Measurements from ENCODE around the gene STK17A. TPM values are rescaled to one million over a fixed set of nuclear protein-coding genes. Genes with fewer than 3 reads are reported as not detected.

Gene STK17A
- total and polyA plus RNA-seq, 2 of the 8 experiments (the other 6 are each of a cell fraction or from before 2014, with no cell fraction given), result 2.2 to 12.2 TPM

DNA sequence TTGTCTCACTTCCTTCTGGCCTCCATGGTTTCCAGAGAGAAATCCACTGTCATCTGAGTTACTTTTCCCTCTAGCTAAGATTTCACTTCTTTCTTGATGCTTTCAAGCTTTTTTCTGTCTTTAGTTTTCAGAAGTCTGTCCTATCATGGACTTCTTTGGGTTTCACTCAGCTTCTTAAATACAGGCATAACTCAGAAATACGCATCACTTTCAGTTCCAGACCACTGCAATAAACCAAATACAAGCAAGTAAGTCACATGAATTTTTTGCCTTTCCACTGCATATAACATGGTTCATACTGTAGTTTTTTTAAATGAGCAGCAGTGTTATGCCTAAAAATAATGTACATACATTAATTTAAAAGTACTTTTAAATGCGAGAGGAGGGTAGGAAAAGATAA, 48.7 kb downstream of the STK17A start:
- H2AFZ ChIP-seq (ENCODE audit: low read length), result no peak overlapping the region
- 100% methylated on average over 2 of the region's 2 CpGs; no CpG with 5 or more reads in 1 of the 2 experiments for WGBS, 2 experiments (ENCODE audit: extremely low coverage in 1 of 2, insufficient coverage in 1 of 2, insufficient read length in 1 of 2, insufficient replicate concordance in 2 of 2, low coverage in 1 of 2, low lambda C conversion rate in 2 of 2, missing lambda C conversion rate in 1 of 2)
- H3K4me2 ChIP-seq (ENCODE audit: insufficient read depth in 1 of 2, low read depth in 2 of 2, low read length in 2 of 2), result no peak overlapping the region
- no peak overlapping the region for H3K18ac ChIP-seq (ENCODE audit: extremely low read depth, low read length)
- FAIRE-seq (no peak), DNase-seq (ENCODE audit: low read depth in 1 of 2, low spot score in 2 of 2) (no peak)
- no peak overlapping the region for H2BK15ac ChIP-seq (ENCODE audit: low read length)
- H3K4ac ChIP-seq (replicated peaks; ENCODE audit: insufficient read length, low read depth, low read length), result no peak overlapping the region
- no peaks in the 10 kb centered on the region for H3K23me2 ChIP-seq (ENCODE audit: low read depth, low read length)
- H3K36me3 ChIP-seq (ENCODE audit: control insufficient read depth in 2 of 4, insufficient read depth in 4 of 4, low read length in 3 of 4), result peaks cover 0 to 39% (median 23%) of the 10 kb centered on the region in 4 experiments; a peak in 7 of 8 replicates
- ChIA-PET CTCF (ENCODE audit: partially characterized antibody) (no interaction called here), POLR2A (ENCODE audit: partially characterized antibody) (no interaction called here)
- no peak overlapping the region for H2BK12ac ChIP-seq (ENCODE audit: low read depth, low read length)
- H2BK5ac ChIP-seq (ENCODE audit: low read depth, low read length), result no peak overlapping the region
- H4K5ac ChIP-seq (ENCODE audit: insufficient read length, low read depth, low read length), result no peak overlapping the region
- no peaks in the 10 kb centered on the region for H3K4me1 ChIP-seq (replicated peaks in 1 of 4; ENCODE audit: control insufficient read depth in 3 of 4, insufficient read depth in 4 of 4, low read length in 3 of 4)
- TF ChIP-seq EZH2 (IDR thresholded peaks at IDR 0.05; ENCODE audit: low read depth, low read length, severe bottlenecking) (no peak), EGR1 (IDR thresholded peaks at IDR 0.05; ENCODE audit: borderline replicate concordance, low read depth, low read length) (no peak), SUZ12 (IDR thresholded peaks at IDR 0.05; ENCODE audit: low read length) (no peak), CHD1 (IDR thresholded peaks at IDR 0.05; ENCODE audit: low read depth, low read length) (no peak), SP1 (IDR thresholded peaks at IDR 0.05; ENCODE audit: low read depth, low read length) (no peak)
- H4K8ac ChIP-seq (ENCODE audit: extremely low read depth, insufficient read depth, low read length), result no peak overlapping the region
- H3K14ac ChIP-seq (ENCODE audit: insufficient read length), result no peak overlapping the region
- H3K4me3 ChIP-seq (ENCODE audit: extremely low read depth in 1 of 4, insufficient read depth in 2 of 4, low read depth in 3 of 4, low read length in 4 of 4), result no peak overlapping the region
- H2BK20ac ChIP-seq (ENCODE audit: low read length), result no peak overlapping the region
- no peaks in the 10 kb centered on the region for H3K9me3 ChIP-seq (ENCODE audit: insufficient read depth in 2 of 2, low read depth in 1 of 2, low read length in 1 of 2)
- H3K9ac ChIP-seq (replicated peaks in 1 of 4; ENCODE audit: extremely low read depth in 1 of 4, low read depth in 3 of 4, low read length in 3 of 4), result no peak overlapping the region
- no peak overlapping the region for H2AK5ac ChIP-seq (ENCODE audit: low read depth, low read length)
- no peak overlapping the region for H3K27ac ChIP-seq (ENCODE audit: low read depth, low read length)
- H3K27me3 ChIP-seq (replicated peaks in 1 of 4; ENCODE audit: control insufficient read depth in 3 of 4, extremely low read depth in 1 of 4, insufficient read depth in 3 of 4, low read length in 3 of 4), result no peaks in the 10 kb centered on the region
- H3K23ac ChIP-seq (ENCODE audit: insufficient read length), result no peak overlapping the region
- no peaks in the 10 kb centered on the region for H3K79me1 ChIP-seq (ENCODE audit: low read depth, low read length)
- H2BK120ac ChIP-seq (replicated peaks; ENCODE audit: low read depth, low read length), result no peak overlapping the region
- H4K91ac ChIP-seq (replicated peaks; ENCODE audit: insufficient read length, low read length), result no peak overlapping the region
- no peak overlapping the region for H3K56ac ChIP-seq (replicated peaks; ENCODE audit: insufficient read length, low read depth, low read length)
- H4K20me1 ChIP-seq (replicated peaks in 1 of 2; ENCODE audit: control insufficient read depth in 1 of 2, insufficient read depth in 2 of 2, low read length in 2 of 2), result peaks cover 0 to 1% of the 10 kb centered on the region in 2 experiments
- H3K79me2 ChIP-seq (ENCODE audit: control insufficient read depth in 1 of 2, insufficient read depth in 2 of 2, low read length in 2 of 2), result no peaks in the 10 kb centered on the region
